SK-N-SH treated with all-trans-retinoic acid at 6 μM for 48 hours (cell line): ENCODE results near the gene KIAA1671.

Experiments used
- ATAC-seq: fragments of 200-7000 bp; cut with Tn5 transposase; 3 replicates; pipeline ENCODE4 v1.9.1; 2020; ENCODE audit warnings: mild to moderate bottlenecking, moderate library complexity
- ARNTL ChIP-seq: fragments of 450-650 bp; formaldehyde crosslinking; IDR thresholded peaks from 2 replicates; pipeline ENCODE4 v1.5.0; 2020; ENCODE audit warnings: low read depth, mild to moderate bottlenecking, moderate library complexity, borderline replicate concordance
- BACH2 ChIP-seq: fragments of 250-450 bp; sonication (Bioruptor Pico); IDR thresholded peaks from 2 replicates; pipeline ENCODE4 v1.9.0; 2021; ENCODE audit warnings: mild to moderate bottlenecking, borderline replicate concordance
- CREB5 ChIP-seq: fragments of 250-450 bp; sonication (Bioruptor Pico); IDR thresholded peaks from 2 replicates; pipeline ENCODE4 v1.5.1; 2020; ENCODE audit warnings: low read depth, mild to moderate bottlenecking, moderate library complexity
- CSDC2 ChIP-seq: fragments of 250-450 bp; sonication (Bioruptor Pico); IDR thresholded peaks from 2 replicates; pipeline ENCODE4 v1.5.0; 2020; ENCODE audit warnings: mild to moderate bottlenecking, moderate library complexity
- CSRNP3 ChIP-seq: fragments of 250-450 bp; sonication (Bioruptor Pico); IDR thresholded peaks from 2 replicates; pipeline ENCODE4 v1.5.1; 2021; ENCODE audit warnings: mild to moderate bottlenecking, moderate library complexity
- GLIS3 ChIP-seq: fragments of 250-450 bp; sonication (Bioruptor Pico); IDR thresholded peaks from 2 replicates; pipeline ENCODE4 v1.5.0; 2020; ENCODE audit warnings: mild to moderate bottlenecking, moderate library complexity
- ISL1 ChIP-seq: fragments of 250-450 bp; sonication (Bioruptor Pico); IDR thresholded peaks from 2 replicates; pipeline ENCODE4 v2.1.2; 2022; ENCODE audit warnings: mild to moderate bottlenecking, moderate library complexity
- OSR1 ChIP-seq: fragments of 250-450 bp; sonication (Bioruptor Pico); IDR thresholded peaks from 2 replicates; pipeline ENCODE4 v1.8.0; 2022; ENCODE audit warnings: moderate library complexity, mild to moderate bottlenecking, inconsistent platforms
- PATZ1 ChIP-seq: fragments of 250-450 bp; sonication (Bioruptor Pico); IDR thresholded peaks from 2 replicates; pipeline ENCODE4 v1.8.0; 2020; ENCODE audit warnings: mild to moderate bottlenecking, moderate library complexity, borderline replicate concordance
- POU6F1 ChIP-seq: fragments of 250-450 bp; sonication (Bioruptor Pico); IDR thresholded peaks from 2 replicates; pipeline ENCODE4 v1.8.0; 2021; ENCODE audit warnings: low read depth, mild to moderate bottlenecking, moderate library complexity, borderline replicate concordance
- PPARA ChIP-seq: fragments of 250-450 bp; sonication (Bioruptor Pico); IDR thresholded peaks from 2 replicates; pipeline ENCODE4 v1.5.0; 2020; ENCODE audit warnings: mild to moderate bottlenecking, borderline replicate concordance
- RARB ChIP-seq: fragments of 250-450 bp; sonication (Bioruptor Pico); IDR thresholded peaks from 2 replicates; pipeline ENCODE4 v1.8.0; 2021; ENCODE audit warnings: mild to moderate bottlenecking, moderate library complexity
- SNAI2 ChIP-seq: fragments of 250-450 bp; sonication (Bioruptor Pico); IDR thresholded peaks from 2 replicates; pipeline ENCODE4 v1.5.0; 2020; ENCODE audit warnings: mild to moderate bottlenecking, moderate library complexity
- TOX ChIP-seq: fragments of 250-450 bp; sonication (Bioruptor Pico); IDR thresholded peaks from 2 replicates; pipeline ENCODE4 v1.8.0; 2021; ENCODE audit warnings: mild to moderate bottlenecking, moderate library complexity, borderline replicate concordance
- TSHZ2 ChIP-seq: fragments of 250-450 bp; sonication (Bioruptor Pico); IDR thresholded peaks from 2 replicates; pipeline ENCODE4 v1.5.0; 2020; ENCODE audit warnings: mild to moderate bottlenecking, moderate library complexity
- ZC3H10 ChIP-seq: fragments of 250-450 bp; sonication (Bioruptor Pico); IDR thresholded peaks from 2 replicates; pipeline ENCODE4 v1.5.1; 2021; ENCODE audit warnings: mild to moderate bottlenecking, moderate library complexity
- ZFP3 ChIP-seq: fragments of 250-450 bp; sonication (Bioruptor Pico); IDR thresholded peaks from 2 replicates; pipeline ENCODE4 v1.5.0; 2020; ENCODE audit warnings: mild to moderate bottlenecking, moderate library complexity
- ZFP30 ChIP-seq: fragments of 450-650 bp; formaldehyde crosslinking; IDR thresholded peaks from 2 replicates; pipeline ENCODE4 v1.5.0; 2022; ENCODE audit warnings: mild to moderate bottlenecking, moderate library complexity
- ZNF565 ChIP-seq: fragments of 450-650 bp; formaldehyde crosslinking; conservative IDR thresholded peaks from 2 replicates; pipeline ENCODE4 v1.5.0; 2020; ENCODE audit warnings: low read depth, mild to moderate bottlenecking, moderate library complexity
- ZNF70 ChIP-seq: fragments of 450-650 bp; formaldehyde crosslinking; IDR thresholded peaks from 2 replicates; pipeline ENCODE4 v1.5.0; 2020; ENCODE audit warnings: mild to moderate bottlenecking, moderate library complexity
- ZNF8 ChIP-seq: fragments of 450-650 bp; formaldehyde crosslinking; IDR thresholded peaks from 2 replicates; pipeline ENCODE4 v1.5.0; 2020; ENCODE audit warnings: mild to moderate bottlenecking, moderate library complexity

Gene KIAA1671

GRCh38 chr22:25114369-25115362 is 162.2 kb downstream of the KIAA1671 start:
- ATAC-seq: no peak
- no peak for TF ChIP-seq RARB (CRISPR knock-in tag)
- no peak for TF ChIP-seq GLIS3
- no peak for TF ChIP-seq CSRNP3 (CRISPR knock-in tag)
- TF ChIP-seq ISL1: no peak
- no peak for TF ChIP-seq POU6F1 (CRISPR knock-in tag)
- TF ChIP-seq PPARA (CRISPR knock-in tag): no peak
- no peak for TF ChIP-seq CREB5 (CRISPR knock-in tag)
- TF ChIP-seq ZNF565: no peak
- TF ChIP-seq ZFP3 (CRISPR knock-in tag): no peak
- TF ChIP-seq ZNF70 (CRISPR knock-in tag): no peak
- no peak for TF ChIP-seq ARNTL
- no peak for TF ChIP-seq TSHZ2
- no peak for TF ChIP-seq BACH2
- no peak for TF ChIP-seq TOX (CRISPR knock-in tag)
- no peak for TF ChIP-seq CSDC2 (CRISPR knock-in tag)

- TF ChIP-seq OSR1 (CRISPR knock-in tag) (no peak), POU6F1 (CRISPR knock-in tag) (no peak), SNAI2 (no peak), TOX (CRISPR knock-in tag) (no peak), ZFP3 (CRISPR knock-in tag) (no peak), PATZ1 (CRISPR knock-in tag) (no peak), ZC3H10 (CRISPR knock-in tag) (no peak), ZFP30 (CRISPR knock-in tag) (no peak), ZNF8 (no peak), GLIS3 (no peak), PPARA (CRISPR knock-in tag) (no peak), RARB (CRISPR knock-in tag) (no peak)
- ATAC-seq: no peak
Observed at GRCh38 chr22:25119609-25120008, 167.1 kb downstream of the KIAA1671 start.
